Measurements from ENCODE around the gene NISCH.

NISCH gene

GRCh38 chr3:52472239-52473000 is 17.0 kb downstream of the NISCH start:
- DNase-seq = no peak

DNA sequence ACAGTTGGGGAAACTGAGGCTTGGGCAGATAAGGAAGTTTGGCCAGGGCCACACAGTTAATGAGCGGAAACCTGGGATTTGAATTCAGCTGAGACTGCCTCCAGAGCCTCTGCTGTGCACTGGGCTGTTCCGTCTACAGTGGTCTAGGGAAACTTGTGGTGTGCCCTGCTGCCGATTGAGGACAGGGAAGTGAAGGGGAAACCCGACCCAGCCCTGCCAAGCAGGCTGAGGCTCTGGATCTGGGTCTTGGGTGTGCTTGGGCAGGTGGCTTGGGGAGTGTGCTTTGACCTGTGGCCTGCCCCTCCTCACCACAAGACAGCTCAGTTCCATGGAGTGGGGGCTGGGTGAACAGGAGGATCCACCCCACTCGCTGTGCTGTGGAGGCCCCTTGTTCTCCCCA is 17.6 kb downstream of the NISCH start:
- no peak for DNase-seq

DNA sequence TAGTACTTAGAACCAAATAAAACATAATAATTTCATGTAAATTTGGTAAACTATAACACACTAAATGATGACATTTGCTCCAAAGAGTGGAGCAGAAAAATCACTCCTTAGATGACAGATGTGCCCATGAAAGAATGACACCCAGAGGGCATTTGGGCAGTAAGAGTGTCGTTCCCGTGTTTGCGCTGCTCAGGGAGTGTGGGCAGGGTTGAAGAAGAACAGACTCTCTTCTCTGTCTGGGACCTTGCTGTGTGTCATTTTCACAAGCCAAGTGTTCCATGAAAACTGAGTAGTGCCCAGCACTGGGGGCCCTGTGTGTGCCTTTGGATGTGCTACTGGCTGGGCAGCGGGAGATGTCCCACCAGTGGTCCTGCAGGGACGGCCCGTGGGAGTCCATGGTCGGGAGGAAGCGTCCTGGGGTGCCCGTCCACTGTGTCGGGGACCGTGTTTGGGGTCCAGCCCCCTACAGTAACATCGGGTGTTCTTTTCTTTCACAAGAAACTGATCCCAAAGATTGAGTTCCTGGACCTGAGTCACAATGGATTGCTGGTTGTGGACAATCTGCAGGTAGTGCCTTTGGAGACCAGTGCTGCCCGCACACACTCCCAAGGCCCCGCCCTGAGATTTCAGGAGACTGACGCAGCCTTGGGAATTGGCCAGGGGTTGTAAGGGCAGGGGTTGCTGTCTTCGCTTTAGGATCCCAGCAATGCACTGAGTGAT is 21.8 kb downstream of the NISCH start:
- DNase-seq = no peak

GRCh38 chr3:52477796-52478095 is 22.3 kb downstream of the NISCH start:
- DNase-seq = no peak

DNA sequence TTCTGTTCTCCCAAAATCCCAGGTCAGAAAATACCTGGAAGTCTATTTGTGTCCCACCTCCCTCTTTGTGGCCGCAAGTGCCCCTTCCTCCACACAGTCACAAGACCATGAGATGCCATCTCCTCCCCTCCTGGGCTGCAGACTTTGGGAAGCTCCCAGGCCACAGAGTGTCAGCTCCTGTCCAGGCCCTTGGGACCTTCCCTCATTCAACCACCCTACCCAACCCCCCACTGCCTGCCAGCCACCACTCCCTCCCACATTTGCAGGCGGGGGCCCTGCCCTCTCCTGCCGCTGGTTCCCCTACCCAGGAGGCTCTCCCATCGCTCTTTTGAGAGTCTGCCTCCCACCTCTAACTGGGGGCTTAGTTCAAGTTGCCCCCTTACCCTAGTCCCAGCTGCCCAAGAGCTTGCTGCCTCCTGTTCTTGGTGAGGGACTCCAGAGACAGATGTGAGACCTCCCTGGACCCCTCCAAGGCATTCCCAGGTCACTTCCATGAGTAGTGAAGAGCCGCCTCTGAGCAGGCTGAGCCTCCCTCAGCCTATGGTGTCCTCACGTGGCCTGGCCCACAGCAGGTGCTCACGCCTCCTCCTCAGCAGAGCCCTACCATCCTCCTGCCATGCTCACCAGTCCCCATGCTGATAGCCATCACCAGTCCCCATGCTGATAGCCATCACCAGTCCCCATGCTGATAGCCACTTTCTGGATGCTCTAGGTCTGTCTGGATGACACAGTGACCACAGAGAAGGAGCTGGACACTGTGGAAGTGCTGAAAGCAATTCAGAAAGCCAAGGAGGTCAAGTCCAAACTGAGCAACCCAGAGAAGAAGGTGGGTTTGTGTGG is 23.9 kb downstream of the NISCH start:
- no peak for DNase-seq

DNA sequence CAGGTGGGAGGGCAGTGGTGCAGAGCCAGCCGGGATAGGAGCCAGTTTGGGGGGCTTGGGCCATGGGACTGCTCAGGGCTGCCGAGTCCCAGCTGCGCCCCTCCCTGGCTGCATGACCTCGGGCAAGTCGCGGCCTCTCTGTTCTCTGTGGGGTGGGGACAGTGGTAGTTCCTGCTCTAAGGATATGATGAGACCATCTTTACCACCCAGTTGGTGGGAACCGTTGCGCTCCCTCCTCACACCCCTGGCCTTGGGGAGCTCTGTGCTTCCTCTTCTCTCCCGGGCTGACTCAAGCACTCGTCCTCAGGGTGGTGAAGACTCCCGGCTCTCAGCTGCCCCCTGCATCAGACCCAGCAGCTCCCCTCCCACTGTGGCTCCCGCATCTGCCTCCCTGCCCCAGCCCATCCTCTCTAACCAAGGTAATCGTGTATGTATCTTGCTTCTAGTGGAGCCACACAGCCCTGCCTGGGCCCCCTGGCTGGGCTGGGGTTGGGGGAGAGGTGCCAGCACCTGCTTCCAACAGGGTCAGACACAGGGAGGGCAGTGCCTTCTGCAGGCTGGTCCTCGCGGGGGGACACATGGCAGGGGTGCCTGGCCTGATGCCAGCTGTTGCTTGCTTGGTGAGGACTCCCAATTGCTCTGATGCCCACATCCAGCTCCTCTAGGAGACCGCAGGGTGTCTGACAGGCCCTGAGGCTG is 24.6 kb downstream of the NISCH start:
- DNase-seq = no peak

DNA sequence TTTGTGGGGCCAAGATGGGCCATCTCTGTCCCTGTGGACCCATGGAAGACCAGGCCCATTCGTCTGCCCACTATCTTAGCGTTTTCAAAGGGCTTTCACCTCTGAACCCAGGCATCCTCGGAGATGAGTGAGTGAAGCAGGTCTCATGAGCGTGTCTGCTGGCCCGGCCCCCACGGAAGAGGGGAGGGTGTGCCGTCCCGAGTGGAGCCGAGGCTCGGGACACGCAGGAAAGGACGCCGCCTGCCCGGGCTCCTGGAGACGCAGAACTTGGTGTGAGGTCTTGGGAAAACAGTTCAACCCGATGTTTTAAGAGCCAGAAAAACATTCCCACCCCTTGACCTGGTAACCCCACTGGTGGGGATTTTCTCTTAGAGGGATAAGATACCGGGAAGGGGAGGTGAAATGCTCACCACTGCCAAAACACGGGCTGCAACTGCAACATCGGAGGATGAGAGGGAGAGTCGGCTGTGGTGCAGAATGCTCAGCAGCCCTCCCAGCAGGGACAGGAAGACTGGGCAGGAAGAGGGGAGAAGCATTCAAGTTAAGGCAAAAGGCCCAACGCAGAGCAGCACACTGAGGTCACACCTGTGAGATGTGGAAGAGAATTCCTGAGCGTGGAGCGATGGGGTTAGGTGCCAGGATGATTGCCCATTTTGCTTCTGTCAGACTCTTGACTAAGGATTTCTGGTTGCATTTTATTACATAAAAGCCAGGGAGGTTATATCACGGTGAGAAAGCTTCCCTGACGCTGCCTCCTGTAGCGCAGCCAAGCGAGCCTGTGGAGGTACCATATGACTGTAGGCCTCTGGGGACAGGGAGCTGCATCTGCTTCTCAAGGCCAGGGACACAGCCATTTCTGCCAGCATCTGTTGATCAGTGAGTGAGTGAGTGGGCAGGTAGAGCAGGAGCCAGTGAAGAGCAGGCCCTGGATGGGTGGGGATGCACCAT is 25.6 kb downstream of the NISCH start:
- DNase-seq = no peak

DNA sequence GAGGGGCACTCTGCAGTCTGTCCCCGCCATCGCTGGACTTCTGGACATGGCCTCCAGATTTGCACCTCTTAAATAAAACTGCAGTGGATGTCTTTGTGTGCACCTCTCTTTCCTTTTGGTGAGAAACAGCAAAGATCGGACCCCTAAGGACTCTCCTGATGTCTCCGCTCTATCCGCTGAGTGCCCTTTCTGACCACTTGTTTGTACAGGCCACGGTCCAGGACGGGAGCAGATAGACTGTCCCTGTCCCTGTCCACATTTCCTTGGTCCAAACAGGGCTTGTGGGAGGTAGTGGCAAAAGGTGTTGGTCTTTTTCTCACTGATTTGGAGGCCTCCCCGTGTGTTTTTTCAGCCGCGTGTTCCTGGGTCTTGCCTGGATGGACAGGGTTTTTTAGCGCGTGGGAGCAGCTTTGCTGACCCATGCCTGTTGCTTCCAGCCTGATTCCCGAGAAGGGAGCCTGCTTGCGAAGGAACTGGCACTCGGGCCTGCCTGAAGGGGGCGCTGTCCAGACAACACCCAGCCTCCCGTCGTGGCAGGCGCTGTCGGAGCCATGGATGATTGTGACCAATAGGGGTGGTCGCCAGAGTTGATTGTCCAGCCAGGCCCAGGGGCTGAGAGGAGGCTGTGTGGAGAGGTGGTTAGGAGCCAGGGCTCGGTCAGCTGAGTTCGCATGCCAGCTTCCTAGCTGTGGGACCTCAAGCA is 26.6 kb downstream of the NISCH start:
- peak; percentile 15 for DNase-seq

- no peak for DNase-seq
Measured at GRCh38 chr3:52483081-52483480, 27.7 kb downstream of the NISCH start.

- peak; percentile 20 for DNase-seq
Measured at GRCh38 chr3:52483577-52484381, 28.4 kb downstream of the NISCH start.

GRCh38 chr3:52484680-52485461 is 29.5 kb downstream of the NISCH start:
- no peak for DNase-seq

GRCh38 chr3:52487050-52487787 is 31.8 kb downstream of the NISCH start:
- DNase-seq = no peak

- no peak for DNase-seq
Measured at GRCh38 chr3:52487788-52488691, 32.6 kb downstream of the NISCH start.

DNA sequence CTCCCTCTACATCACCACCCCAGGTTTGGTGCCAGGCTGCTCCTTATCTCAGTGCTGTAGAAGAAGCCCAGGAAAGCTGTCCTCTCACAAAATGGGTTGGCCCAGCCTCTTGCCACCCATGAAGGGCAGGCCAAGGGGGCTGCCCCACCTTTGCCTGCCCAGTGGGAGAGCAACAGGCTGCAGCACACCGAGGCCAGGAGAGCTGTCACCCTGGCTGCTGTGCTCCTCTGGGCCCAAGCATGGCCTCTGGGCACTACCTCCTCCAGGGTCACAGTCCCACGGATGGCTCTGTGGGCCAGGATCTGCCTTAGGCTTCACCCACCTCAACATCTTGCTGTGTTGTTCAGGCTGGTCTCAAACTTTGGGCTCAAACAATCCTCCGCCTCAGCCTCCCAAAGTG is 33.3 kb downstream of the NISCH start:
- no peak for DNase-seq

GRCh38 chr3:52489453-52489852 is 34.0 kb downstream of the NISCH start:
- DNase-seq = no peak

GRCh38 chr3:52490035-52490938 is 34.9 kb downstream of the NISCH start:
- no peak for DNase-seq
